Stimulated activated CD4-positive, alpha-beta T cell treated with anti-CD3 and anti-CD28 coated beads, Interleukin-1b, Interleukin-23, amount 100 ng/mL, for 4 hours (primary cell): ENCODE measurements around the gene DEGS2.
"Not testable (repeated sequence)": the region's sequence is repeated elsewhere in the genome, so short reads cannot be mapped to it uniquely, and the experiment has no call there.

Source experiments
- DNase-seq, 2 donors: peaks; one replicate each; pipeline ENCODE4 v3.0.0-alpha.2; 2020; ENCODE audit warnings: low read depth in 2 of 2

Gene DEGS2

DNA sequence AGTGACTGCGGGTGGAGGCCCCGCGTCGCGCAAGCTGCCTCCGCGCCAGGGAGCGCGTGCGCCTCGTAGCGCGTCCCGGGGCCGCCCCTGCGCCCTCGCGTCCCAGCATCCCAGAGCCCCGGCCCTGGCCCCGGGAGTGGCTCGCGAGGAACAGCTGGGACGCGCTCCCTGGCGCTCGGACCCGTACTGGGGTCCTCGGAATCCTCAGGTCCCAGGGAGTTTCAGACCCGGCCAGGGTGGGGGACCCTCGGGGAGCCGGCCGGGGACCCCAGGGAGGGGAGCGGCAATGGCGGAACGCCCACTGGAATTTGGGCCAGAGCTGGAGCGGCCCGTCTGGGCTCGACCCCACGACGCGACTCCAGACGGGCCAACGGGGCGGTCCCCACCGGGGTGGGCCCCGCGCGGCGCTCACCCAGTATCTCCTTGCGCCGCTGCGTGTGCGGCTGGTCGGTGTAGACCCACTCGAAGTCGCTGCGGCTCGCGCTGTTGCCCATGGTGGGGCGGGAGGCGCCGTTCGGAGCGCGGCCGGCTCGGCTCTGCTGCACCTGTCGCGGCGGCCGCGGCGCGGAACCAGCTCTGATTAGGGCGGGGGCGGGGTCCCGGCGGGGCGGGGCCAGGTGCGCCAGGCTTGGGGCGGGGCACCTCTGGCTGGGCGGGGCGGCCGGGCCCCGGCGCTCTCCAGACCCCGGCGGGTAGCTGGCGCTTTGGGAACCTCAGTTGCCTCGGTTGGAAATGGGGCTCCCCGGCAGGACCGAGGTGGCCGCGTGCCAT, at the start of gene DEGS2:
Gene DEGS2 (minus strand): TSS at position 552 of the 771 bp plus-strand sequence. CDS start 58 bp downstream, at position 494.
- peak; percentile 51 to 62 for DNase-seq

DNA sequence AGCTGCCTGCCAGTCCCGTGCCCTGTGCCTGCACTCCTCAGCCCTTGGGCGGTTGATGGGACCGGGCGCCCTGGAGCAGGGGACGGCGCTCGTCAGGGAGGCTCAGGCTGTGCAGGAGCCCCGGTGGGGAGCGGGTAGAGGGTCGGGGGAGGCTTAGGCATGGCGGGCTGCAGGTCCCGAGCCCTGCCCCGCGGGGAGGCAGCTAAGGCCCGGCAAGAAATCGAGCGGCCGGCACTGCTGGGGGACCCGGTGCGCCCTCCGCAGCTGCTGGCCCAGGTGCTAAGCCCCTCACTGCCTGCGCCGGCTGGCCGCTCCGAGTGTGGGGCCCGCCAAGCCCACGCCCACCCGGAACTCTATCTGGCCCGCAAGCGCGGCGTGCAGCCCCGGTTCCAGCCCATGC, 48.7 kb upstream of the DEGS2 start:
- DNase-seq, result not testable (repeated sequence)

DNA sequence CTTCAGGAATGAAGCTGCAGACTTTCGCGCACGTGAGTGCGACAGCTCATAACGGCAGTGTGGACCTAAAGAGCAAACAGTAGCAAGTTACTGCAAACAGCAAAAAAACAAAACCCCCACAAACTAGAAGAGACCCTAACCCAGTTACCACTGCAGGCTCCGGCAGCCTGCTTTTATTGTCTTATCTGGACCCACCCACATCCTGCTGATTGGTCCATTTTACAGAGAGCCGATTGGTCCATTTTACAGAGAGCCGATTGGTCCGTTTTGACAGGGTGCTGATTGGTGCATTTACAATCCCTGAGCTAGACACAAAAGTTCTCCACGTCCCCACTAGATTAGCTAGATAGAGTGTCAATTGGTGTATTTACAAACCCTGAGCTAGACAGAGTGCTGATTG, 48.1 kb upstream of the DEGS2 start:
- not testable (repeated sequence) for DNase-seq

DNA sequence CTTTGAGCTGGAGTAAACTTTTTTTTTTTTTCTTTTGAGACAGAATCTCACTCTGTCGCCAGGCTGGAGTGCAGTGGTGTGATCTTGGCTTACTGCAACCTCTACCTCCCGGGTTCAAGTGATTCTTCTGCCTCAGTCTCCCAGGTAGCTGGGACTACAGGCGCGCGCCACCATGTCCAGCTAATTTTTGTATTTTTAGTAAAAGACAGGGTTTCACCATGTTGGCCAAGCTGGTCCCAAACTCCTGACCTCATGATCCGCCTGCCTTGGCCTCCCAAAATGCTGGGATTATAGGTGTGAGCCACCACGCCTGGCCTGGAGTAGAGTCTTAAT, 45.4 kb upstream of the DEGS2 start:
- DNase-seq, result not testable (repeated sequence)

DNA sequence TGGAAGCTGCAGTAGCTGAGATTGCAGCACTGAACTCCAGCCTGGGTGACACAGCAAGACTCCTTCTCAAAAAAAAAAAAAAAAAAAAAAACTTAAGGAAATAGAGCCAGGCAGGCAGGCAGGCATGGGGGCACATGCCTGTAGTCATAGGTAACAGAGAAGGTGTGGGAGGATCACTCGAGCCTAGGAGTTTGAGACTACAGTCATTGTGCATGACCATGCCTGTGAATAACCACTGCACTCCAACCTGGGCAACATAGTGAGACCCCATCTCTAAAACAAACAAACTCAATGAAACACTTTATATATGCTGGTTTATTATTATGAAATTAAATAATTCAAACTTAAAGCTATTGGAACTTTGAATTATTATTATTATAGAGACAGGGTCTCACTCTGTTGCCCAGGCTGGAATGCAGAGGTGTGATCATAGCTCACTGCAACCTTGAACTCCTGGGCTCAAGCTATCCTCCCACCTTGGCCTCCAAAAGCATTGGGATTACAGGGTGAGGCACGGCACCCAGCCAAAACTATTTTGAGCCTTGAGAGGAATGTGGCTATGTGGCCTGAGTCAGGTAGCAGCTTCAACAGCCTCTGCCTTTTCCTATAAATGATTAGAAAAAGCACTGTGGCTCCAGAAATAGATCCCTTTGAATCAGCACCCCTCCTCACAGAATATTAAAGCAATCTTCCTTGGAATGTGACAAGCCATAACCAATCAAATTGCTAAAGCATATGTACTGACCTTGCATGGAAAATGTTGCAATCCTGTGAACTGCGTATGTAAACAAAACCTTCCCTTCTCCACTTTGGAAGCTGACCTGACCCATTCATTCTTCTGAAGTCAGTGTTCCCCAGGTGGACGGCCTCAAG, 44.8 kb upstream of the DEGS2 start:
- no peak for DNase-seq

DNA sequence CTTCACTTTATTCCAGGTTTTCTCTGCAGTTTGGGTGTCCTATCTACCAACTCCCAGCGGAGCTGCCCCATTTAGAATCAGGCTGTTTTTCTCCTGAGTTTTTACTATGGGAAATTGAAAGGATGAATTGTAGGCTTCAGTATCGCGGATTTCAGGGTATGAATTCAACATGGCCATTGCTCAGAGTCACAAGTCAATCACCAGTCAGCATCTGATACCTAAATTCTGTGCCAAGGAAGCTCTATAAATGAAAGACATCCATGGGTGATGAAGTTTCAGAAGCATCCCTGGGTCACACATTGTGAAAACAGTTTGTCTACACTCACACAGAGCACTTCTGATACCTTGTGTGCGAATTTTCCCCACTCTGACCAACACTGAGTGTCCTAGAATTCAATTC, 43.7 kb upstream of the DEGS2 start:
- no peak for DNase-seq

DNA sequence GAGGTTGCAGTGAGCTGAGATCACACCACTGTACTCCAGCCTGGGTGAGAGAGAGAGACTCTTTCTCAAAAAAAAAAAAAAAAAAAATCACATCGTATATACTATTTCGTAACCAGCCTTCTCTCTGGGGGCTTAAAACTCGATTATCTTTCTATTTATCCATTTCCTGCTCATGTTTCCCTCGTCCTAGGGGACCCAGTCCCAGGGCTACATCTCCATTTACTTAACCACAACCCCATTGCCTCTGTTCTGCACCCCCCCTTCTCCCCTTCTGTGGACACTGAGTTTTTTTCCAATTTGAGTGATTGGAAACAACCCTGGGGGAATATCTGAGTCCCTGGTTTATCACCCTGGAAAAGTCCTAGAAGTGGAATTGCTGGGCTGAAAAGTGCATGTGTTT, 43.3 kb upstream of the DEGS2 start:
- no peak for DNase-seq

DNA sequence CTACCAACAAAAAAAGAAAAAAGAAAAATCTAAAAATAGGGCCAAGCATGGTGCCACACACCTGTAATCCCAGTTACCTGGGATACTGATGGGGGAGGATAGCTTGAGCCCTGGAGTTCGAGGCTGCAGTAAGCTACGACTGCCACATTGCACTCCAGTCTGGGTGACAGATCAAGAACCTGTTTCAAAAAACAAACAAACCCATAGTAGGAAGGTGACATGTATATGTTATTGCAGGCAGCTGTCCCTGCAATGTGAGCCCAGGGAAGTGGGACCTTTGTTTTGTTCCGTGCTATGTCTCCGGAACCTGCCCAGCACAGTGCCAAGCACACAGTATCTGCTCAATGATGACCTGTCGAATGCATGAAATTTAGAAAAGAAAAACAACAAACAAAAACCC, 42.3 kb upstream of the DEGS2 start:
- DNase-seq, result no peak

DNA sequence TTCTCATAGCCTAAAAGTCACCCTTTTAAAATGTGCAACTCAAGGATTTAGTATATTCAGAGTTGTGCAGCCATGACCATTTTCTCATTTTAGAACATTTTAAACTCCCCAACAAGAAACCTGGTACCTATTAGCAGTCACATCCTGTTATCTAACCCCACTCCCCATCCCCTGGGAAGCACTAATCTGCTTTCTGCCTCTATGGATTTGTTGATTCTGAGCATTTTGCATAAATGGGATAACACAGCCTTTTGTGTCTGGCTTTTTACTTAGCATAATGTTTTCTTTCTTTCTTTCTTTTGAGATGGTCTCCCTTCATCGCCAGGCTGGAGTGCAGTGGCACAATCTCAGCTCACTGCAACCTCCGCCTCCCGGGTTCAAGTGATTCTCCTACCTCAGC, 40.9 kb upstream of the DEGS2 start:
- DNase-seq, result no peak

DNA sequence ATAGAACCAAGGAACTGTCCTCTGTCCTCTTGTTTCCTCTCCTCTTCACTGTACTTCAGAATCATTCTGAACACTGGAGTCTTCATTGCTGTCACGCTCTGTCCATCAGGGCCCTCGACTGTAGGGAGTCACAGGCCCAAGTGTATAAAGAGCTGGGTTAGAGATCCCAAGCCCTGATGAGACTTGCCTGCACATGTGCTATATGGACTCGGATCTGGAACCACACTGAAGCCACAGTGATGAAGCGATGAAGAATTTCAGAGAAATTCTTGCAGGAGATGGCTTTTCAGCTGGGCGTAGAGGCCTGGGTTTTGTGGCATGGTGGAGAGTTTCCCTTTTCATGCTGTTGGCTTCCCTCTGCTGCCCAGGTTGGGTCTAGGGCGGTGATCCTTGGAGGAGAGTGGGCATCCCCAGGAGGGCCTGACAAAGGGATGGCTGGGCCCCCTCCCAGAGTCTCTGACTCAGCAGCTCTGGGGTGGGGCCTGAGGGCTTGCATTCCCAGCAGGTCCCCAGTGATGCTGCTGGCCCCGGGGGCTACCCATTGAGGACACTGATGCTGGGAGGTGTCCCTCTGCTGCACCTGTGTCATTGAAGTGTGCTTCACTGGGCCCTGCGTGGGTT, 39.9 kb upstream of the DEGS2 start:
- no peak for DNase-seq

DNA sequence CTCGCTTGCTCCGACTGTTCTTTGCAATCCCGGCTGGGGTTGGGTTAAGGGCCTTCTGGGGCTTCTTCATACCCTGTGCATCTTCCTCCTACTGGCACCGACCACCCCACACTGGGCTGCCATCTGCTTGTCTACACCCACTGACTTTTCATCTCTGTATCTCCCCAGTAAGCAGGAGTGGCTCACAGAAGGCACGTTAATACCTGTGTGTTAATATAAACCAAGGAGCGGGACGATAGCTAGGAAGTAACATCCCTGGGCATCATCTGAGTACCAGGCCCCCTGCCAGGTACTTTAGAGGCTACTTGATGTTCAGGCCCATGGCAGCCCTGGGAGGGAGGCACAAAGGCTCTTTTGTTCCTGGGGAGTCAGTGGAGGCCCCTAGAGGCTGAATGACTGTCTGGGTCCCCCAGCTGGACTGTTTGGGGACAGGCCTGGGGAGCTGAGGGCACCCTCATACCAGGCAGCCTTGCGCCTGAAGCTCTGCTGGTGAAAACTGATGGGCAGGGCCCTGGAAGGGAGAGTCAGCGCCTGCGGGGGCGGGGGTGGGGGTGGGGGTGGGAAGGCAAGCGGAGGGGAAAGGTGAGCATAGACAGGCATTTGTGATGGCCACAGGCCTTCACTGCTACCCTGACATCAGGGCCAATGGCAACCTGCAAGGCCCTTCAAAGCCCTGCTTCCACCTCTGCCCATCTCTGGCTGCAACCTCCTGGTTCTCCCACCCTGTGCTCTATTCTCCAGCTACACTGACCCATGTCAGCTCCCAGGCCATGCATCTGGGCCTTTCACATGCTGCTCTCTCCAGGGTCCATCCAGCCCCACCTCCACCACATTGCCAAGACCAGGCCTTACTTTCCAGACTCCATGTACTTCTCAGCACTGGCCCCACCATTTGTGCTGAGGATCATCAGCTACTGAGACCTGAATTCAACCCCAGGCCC, 34.2 kb upstream of the DEGS2 start:
- DNase-seq, result no peak

DNA sequence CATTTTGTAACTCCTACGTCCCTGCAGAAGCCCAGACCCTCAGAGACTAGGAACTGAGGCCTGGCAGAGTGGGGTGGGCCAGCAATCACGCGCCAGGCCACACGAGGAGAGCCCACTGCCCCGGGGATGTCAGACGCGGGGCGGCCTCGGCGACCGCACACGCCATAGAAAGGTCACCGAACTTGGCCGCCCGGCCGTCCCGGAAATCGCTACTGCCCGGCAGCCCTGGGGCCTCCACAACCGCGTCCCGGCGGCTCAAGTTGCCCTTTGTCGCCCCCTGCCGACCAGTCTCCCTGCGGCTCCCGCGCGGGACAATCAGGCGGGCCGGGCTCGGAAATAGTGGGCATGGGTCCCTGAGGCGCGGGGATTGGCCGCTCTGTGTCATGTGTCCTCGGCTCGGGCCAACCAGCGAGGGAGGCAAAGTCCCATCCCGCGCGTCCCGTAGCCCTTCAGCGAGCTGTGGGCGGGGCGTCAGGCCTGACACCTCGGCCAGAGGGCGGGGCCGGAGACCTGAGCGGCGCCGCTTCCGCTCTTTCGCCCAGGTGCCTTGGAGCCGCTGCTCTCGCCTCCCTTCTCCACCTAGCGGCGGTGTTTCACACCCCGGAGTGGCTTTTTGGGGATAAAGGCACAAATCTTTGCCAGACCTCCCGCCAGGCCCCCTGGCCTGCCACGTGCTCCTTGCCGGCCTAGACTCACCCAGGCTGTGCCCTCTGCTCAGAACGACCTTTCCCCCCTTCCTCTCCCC, 33.4 kb upstream of the DEGS2 start:
- peak; percentile 99 for DNase-seq

DNA sequence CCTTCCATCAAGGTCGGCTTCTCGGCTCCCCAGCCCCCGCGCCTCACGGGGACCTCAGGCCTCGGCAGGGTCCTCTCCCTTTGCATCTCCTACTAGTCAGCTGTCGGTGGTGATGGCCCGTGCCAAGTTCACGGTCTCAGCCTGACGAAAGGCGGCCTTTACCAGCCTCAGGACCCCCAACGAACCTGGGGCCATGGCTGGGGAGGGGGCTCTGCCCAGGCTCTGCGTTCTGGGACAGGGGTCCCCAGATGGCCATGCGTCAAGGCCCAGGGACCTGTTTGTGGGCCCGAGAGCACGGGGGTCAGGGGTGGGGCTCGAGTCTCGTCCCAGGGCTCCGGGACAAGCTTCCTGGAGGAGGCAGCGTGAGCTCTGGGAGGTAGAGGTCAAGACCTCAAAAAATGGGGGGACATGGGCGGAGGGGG, 32.8 kb upstream of the DEGS2 start:
- DNase-seq, result no peak

DNA sequence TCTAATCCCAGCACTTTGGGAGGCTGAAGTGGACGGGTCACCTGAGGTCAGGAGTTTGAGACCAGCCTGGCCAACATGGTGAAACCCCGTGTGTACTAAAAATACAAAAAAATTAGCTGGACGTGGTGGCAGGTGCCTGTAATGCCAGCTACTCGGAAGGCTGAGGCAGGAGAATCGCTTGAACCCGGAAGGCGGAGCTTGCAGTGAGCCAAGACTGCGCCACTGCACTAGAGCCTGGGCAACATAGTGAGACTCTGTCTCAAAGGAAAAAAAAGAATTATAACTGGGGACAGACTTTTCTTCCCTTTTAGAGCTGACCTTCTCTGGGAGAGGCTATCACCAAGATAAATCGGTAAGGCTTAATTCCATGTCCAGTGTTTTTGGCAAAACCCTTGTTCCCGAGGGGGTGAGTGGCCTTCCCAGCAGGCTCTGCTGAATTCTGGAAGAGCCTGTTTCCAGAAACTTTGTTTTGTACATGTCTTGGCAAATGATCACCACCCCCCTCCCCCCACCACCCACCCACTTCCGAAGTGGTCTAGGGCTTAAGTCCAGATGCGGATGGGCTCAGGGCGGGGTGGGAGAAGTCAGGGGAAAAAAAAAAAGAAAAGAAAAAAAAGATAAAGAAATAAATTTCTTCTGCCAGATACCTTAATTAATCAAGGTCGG, 32.3 kb upstream of the DEGS2 start:
- DNase-seq, result no peak

DNA sequence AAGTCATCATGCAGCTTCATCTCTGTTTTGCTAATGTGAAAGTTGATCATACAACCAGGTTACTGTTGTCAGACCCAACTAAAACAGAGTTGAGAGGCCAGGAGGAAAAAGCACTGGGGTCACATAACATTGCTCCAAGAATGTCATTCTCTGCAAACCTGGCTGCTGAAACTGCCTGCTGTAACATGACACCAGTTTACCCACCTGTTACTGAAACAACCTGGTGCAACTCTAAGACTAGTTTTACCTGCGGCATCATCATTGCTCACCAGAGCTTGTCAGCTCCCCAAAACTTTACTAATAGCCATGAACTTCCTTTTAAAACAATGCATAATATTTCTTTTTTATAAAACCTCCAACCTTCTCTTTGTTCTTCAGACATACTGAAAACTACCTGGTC, 30.7 kb upstream of the DEGS2 start:
- no peak for DNase-seq

DNA sequence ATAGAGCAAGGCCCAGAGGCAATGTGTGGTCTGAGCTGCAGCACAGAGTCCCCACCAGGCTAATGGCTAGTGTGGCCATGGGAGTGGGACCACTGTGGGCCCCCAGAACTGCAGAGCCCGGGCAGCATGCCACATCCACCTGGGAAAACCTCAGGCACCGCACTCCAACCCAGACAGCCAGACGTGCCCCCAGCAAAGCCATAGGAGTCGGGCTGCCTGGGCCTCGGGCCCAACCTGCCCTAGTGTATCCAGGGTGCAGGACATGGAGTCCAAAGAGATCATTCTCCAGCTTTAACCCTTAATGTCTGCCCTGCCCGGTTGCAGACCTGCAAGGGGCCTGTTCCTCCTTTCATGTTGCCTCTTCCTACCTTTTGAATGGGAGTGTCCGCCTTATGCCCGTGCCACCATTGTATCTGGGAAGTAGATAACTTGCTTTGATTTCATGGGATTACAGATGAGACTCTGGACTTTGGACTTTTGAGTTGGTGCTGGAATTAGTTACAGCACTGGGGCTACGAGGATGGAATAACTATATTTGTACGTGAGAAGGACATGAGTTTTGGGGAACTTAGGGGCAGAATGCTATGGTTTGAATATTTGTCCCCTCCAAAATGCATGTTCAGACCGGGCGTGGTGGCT, 29.1 kb upstream of the DEGS2 start:
- no peak for DNase-seq

DNA sequence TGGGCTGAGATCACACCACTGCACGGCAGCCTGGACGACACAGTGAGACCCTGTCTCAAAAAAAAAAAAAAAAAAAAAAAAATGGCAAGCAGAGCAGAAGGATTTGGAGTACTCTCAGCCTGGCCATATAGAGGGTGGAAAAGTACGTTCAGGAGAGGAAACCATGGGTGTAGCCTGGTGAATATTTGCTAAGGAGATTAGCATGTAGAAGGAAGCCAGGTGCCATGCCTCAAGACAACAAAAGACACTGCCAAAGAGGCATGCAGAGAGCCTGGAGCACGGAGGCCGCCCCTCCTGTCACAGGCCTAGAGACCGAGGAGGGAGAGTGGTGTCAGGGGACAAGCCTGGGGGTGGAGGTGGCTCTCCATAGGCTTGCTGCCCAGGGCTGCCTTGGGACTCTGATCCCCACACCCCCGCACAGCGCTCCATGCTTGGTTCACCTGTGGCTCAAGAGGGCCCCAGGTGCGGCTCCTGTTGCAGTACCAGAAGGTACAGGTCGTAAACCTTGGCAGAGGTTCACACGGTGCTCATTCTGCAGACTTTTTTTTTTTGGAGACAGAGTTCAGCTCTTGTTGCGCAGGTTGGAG, 27.9 kb upstream of the DEGS2 start:
- DNase-seq, result no peak

DNA sequence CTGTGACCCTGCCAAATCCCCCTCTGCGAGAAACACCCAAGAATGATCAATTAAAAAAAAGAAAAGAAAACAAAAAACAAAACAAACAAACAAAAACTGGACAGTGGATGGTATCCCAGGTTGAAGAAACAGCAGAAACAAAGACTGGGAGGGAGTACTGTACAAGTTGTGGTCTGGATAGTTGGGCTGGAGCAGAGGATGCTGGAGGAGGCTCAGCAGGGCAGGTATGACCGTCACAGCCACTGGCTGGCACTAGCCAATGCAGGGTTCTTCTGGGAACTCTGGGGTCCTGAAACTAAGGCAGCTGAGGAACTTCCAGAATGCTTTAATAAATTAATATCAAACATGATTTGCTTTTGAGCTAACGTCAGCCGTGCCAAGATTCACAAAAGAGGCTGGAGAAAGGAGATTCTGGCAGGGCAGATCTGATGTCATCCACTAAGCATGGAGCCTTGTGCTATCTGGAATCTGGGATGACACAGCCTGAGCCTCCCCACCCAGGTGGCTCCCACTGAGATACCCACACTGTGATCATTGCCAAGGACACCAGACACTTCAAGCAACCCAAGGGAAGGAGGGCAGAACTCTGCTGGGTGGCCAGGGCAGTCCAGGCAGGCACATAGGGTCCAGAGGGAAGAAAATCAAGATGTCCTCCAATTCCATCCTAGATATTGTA, 22.6 kb upstream of the DEGS2 start:
- DNase-seq, result not testable (repeated sequence)

DNA sequence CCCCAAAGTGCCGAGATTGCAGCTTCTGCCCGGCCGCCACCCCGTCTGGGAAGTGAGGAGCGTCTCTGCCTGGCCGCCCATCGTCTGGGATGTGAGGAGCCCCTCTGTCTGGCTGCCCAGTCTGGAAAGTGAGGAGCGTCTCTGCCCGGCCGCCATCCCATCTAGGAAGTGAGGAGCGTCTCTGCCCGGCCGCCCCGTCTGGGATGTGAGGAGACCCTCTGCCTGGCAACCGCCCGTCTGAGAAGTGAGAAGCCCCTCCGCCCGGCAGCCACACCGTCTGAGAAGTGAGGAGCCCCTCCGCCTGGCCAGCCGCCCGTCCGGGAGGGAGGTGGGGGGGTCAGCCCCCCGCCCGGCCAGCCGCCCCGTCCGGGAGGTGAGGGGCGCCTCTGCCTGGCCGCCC, 21.2 kb upstream of the DEGS2 start:
- DNase-seq, result not testable (repeated sequence)
